Measurements from ENCODE around the gene DPP9.

- TF ChIP-seq PKNOX1 (IDR thresholded peaks at IDR 0.05) (no peak), ELF4 (IDR thresholded peaks at IDR 0.05) (no peak), CTBP1 (IDR thresholded peaks at IDR 0.05; ENCODE audit: borderline replicate concordance) (no peak), BHLHE40 (IDR thresholded peaks at IDR 0.05; ENCODE audit: borderline replicate concordance) (no peak), LEF1 (IDR thresholded peaks at IDR 0.05; ENCODE audit: borderline replicate concordance) (no peak), SP1 (IDR thresholded peaks at IDR 0.05) (no peak), FOXM1 (IDR thresholded peaks at IDR 0.05; ENCODE audit: borderline replicate concordance) (no peak), ZNF384 (IDR thresholded peaks at IDR 0.05) (no peak)
Measured at GRCh38 chr19:4700693-4700970, 23.0 kb downstream of the DPP9 start.

Data from HEK293T (cell line).